SW480 (cell line): Measurements from ENCODE around the gene IKZF4.

Experiments used
- DNase-seq: peaks from one replicate; pipeline ENCODE4 v3.0.0-alpha.2; 2016; ENCODE audit warnings: low spot score

Gene IKZF4

GRCh38 chr12:56082967-56083366 is 62.1 kb downstream of the IKZF4 start:
- DNase-seq = no peak

- DNase-seq = no peak
These were observed 64.2 kb downstream of the IKZF4 start for GRCh38 chr12:56084958-56085543.

DNA sequence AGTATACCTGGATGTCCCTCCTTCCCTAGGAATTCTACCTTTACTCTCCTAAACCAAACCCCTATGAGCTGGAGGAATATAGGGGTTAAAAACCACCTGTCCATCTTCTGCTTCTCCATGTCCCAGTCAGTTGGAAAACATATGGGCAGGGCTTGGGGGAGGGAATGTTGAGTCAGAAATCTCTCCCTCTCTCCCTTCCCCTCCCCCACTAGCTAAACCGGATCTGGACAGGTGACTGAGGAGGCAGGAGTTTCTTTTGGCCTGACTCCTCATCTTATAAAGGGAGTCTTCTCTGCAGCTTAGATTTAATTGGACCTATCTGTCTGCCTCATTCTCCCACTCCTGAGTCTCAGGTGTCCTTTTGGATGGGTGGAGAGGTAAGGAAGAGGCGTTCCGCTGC is 65.3 kb downstream of the IKZF4 start:
- no peak for DNase-seq

- no peak for DNase-seq
These were observed 65.8 kb downstream of the IKZF4 start for GRCh38 chr12:56086608-56087007.

GRCh38 chr12:56087220-56087619 is 66.4 kb downstream of the IKZF4 start:
- no peak for DNase-seq
